HG02610 (cell line): Measurements from ENCODE around the gene ADRB1.

ENCODE experiments used
- ATAC-seq: cut with Tn5 transposase; IDR thresholded peaks from one replicate; pipeline ENCODE4 v1.9.1; 2021; ENCODE audit warnings: mild to moderate bottlenecking, moderate library complexity; ENCODE audit not compliant: unreplicated experiment

Gene ADRB1

DNA sequence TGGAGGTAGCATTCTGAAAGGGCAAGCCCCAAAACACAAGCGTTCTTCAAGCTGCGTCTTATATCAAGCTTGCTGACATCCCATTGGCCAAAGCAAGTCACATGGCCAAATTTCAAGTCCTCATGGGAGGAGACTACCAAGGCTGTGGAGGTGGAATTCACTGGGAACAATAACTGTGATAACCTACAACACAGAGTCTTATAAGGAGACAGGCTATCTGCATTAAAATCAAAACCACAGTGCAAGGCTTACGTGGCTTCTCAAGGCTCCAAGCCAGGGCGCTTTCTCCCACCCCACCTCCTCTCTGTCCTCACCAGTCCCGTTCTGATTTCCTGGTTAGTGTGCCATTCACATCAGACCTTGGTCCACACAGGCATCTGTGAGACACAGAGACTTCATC, 39.4 kb downstream of the ADRB1 start:
- ATAC-seq: no peak

DNA sequence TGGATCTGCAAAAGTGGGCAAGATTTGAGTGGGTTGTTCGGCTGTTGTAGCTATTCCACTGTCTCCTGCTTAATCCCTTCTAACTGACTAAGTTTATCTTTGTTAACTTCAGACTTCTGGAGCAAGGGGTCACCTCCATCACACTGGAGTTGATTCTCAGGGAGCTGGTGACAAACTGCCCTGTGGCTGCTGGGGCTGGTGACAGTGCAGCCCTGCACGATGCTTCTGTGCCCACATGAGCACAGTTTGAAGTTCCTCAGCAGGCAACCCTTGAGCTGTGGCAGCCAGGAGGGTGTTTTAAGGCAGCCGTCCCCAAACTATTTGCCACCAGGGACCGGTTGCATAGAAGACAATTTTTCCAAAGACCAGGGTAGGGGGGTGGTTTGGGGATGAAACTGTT, 40.5 kb downstream of the ADRB1 start:
- ATAC-seq: no peak

DNA sequence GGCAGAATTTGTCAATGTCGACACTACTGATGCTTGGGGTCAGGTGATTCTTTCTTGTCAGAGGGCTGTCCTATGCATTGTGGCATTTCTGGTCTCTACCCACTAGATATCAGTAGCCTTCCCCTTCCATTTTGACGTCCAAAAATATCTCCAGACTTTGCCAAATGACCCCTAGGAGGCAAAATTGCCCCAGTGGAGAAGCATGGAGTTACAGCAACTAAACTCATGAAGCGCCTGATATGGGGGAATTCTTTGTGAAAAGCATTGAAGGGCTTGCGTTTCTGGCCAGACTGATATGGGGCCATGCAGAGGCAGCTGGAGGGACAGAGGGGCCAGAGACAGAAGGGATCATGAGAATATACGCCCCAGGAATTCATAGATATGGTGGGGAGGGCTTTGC, 43.6 kb downstream of the ADRB1 start:
- no peak for ATAC-seq

DNA sequence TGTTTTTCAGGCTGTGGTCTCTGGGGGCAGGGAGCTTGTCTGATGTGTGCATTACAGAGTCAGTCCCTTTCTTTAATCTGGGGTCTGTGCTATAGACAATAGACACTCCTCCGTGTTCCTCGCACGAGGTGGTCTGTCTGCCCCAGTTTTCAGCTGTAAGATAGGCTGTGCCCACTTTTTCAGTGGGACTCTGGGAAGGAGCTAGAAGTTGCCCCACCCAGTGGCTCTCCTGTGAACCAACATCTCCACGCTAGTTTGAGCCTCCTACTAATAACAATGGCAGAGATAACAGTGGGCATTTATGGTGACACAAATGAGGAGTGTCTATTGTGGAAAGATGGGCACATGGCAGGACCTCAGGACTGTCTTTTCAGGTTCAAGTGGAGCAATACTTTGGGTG, 44.0 kb downstream of the ADRB1 start:
- no peak for ATAC-seq

DNA sequence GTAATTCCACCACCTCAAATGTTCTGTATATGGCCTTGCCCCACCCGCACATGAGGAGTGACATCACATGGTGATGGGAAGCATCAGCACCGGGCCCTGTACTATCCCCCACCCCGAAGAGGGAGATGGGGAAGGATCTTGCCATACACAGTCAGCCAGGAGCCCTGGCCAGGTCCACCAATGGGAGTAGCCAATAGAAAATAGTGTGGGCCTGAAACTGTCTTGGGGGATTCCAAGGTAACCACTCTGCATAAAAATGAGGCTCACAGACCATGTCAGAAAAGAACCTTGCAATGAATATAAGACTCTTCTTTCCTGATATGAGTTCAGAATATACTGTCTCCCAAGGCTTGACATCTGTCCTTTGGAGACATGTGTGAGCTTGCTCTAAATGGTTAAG, 51.1 kb downstream of the ADRB1 start:
- ATAC-seq: peak; percentile 72

DNA sequence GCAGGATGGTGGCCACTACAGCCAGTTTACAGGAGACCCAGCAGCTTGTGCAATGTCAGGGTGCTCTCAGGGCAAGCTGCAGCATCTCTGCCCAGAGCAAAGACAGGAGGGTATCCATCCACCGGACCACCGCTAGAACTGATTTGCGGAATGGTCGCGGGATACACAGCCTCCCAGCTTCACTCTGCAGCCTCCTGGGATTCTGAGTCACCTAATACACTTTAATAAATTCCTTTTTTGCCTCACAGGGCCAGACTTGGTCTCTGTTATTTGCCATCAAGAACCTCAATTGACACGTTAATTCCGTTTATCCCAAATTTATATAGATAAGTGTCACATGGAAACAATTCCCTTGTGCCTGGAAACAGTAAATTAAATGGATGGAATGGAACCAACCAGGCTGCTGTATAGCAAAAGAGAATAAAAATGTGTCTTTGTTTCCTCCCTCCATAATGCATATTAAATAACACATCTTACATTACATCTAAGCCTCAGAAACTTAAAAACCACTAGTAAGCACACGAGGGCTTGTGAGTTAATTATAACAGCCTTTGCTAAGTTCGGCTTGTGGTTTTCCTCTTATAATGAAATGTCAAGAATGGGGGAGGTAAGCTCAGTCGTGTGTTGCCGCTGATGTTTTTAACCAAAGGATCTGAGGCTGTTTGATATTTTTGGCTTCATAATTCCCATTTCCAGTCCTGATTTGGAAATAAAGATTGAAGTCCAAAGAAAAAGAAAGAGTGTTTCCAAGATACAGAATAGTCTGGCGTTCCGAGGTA, 52.1 kb downstream of the ADRB1 start:
- ATAC-seq: peak; percentile 35
